Ascending aorta (tissue), 2 donors: ENCODE data around the gene GPR83. TPM values are rescaled to one million over a fixed set of nuclear protein-coding genes. Genes with fewer than 3 reads are reported as not detected.
"Not testable (repeated sequence)": the region's sequence is repeated elsewhere in the genome, so short reads cannot be mapped to it uniquely, and the experiment has no call there.

Source experiments
- DNase-seq, 2 donors: peaks; one replicate each; pipeline ENCODE4 v3.0.0-alpha.2; 2019; ENCODE audit warnings: low spot score in 2 of 2
- H3K27ac ChIP-seq, 2 donors: fragments of 200-600 bp; sonication (generic); one replicate each; pipeline ENCODE4 v1.5.1; 2016 to 2017; ENCODE audit warnings: mild to moderate bottlenecking in 1 of 2
- H3K27me3 ChIP-seq: fragments of 200-600 bp; sonication (generic); one replicate; pipeline ENCODE4 v1.5.1; 2017
- H3K36me3 ChIP-seq, 2 donors: fragments of 200-600 bp; sonication (generic); one replicate each; pipeline ENCODE4 v1.5.1; 2016
- H3K4me1 ChIP-seq, 2 donors: fragments of 200-600 bp; sonication (generic); one replicate each; pipeline ENCODE4 v1.5.1; 2016 to 2017; ENCODE audit warnings: mild to moderate bottlenecking in 1 of 2
- H3K4me3 ChIP-seq, 2 donors: fragments of 200-600 bp; sonication (generic); one replicate each; pipeline ENCODE4 v1.5.1; 2016 to 2017; ENCODE audit warnings: mild to moderate bottlenecking in 1 of 2
- H3K9me3 ChIP-seq, 2 donors: fragments of 200-600 bp; sonication (generic); one replicate each; pipeline ENCODE4 v1.5.1; 2016
- intact Hi-C: fragments of 100-400 bp; cut with DNase I; formaldehyde crosslinking; loops from one replicate; pipeline ENCODE4 v1.15.1; 2023
- total RNA-seq: library from RNA; depleted of rRNA; stranded (reverse); fragments of >200 nt; gene quantifications from one replicate; pipeline ENCODE4 v1.1.0, GENCODE V29; 2016
- TF ChIP-seq, protein P1 (sequence below), 3 experiments: fragments of 200-600 bp in 2 of 3; fragments of 450-650 bp in 1 of 3; sonication (generic) in 2 of 3; IDR thresholded peaks; one replicate each; pipeline ENCODE4 v1.5.1; 2016 to 2019; ENCODE audit warnings: antibody characterized with exemption in 3 of 3, mild to moderate bottlenecking in 1 of 3, moderate library complexity in 1 of 3

Gene GPR83
- total RNA-seq, 1 donor from 2014 or later, result not detected

DNA sequence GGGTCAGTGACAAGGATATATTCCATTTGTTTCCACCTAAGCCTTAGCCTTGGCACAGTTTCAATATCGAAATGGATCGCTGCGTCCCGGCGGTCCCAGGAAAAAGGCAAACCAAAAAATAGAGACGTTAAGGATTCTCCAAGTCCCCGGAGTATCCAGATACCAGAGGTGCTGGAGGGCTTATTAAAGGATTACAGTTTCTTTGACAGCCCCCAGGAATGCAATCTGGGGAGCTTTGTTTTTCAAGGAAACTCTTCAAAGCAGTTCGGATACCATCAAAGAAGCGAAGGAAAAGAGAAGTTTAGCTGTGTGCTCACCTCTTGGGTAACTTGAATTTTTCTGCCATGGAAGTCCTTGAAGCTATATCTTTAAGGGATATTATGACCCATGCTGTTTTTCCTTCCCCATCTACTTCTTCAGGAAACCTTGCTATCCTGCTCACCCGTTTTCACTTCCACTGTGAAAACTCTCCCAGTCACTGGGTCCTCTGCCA is 600 bp upstream of the GPR83 start:
- Histone ChIP-seq H3K27ac (no peak overlapping the region), H3K27me3 (no peaks in the 10 kb centered on the region), H3K36me3 (no peaks in the 10 kb centered on the region), H3K9me3 (peaks cover 0 to under 1% of the 10 kb centered on the region in 2 donors), H3K4me1 (peaks cover 0 to 4% of the 10 kb centered on the region in 2 donors), H3K4me3 (peak overlapping the region in 1 of 2 donors; percentile 44)
- intact Hi-C loops, result no loop called here
- DNase-seq, result no peak
- TF ChIP-seq, protein P1, sequence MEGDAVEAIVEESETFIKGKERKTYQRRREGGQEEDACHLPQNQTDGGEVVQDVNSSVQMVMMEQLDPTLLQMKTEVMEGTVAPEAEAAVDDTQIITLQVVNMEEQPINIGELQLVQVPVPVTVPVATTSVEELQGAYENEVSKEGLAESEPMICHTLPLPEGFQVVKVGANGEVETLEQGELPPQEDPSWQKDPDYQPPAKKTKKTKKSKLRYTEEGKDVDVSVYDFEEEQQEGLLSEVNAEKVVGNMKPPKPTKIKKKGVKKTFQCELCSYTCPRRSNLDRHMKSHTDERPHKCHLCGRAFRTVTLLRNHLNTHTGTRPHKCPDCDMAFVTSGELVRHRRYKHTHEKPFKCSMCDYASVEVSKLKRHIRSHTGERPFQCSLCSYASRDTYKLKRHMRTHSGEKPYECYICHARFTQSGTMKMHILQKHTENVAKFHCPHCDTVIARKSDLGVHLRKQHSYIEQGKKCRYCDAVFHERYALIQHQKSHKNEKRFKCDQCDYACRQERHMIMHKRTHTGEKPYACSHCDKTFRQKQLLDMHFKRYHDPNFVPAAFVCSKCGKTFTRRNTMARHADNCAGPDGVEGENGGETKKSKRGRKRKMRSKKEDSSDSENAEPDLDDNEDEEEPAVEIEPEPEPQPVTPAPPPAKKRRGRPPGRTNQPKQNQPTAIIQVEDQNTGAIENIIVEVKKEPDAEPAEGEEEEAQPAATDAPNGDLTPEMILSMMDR (IDR thresholded peaks at IDR 0.05), result no peak

DNA sequence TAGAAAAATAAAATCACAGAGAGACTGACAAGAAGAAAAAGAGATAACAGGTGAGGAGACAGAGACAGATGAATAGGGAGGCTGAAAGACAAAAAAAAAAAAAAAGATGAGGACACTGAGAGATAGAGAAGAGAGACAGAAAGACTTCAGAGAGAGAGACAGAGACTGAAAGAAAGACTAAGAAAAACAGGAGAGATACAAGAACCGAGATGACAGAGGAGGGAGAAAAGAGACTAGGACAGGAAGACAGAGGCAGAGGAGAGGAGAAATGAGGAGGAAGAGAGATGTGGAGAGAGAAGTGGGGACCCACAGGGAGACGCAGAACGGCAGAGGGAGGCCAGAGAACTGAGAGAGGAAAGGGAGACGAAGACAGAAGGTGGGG is 771 bp downstream of the GPR83 start:
- no peaks in the 10 kb centered on the region for H3K9me3 ChIP-seq
- peak overlapping the region in 1 of 2 donors; percentile 44 for H3K4me3 ChIP-seq
- no peaks in the 10 kb centered on the region for H3K36me3 ChIP-seq
- intact Hi-C loops, result no loop called here
- DNase-seq, result no peak
- H3K27me3 ChIP-seq, result no peaks in the 10 kb centered on the region
- TF ChIP-seq, protein P1 (IDR thresholded peaks at IDR 0.05), result no peak
- H3K27ac ChIP-seq, result no peak overlapping the region
- H3K4me1 ChIP-seq, result peaks cover 0 to 4% of the 10 kb centered on the region in 2 donors

GRCh38 chr11:94400050-94400449 is 1.2 kb downstream of the GPR83 start:
- Histone ChIP-seq H3K4me1 (peaks cover 0 to 4% of the 10 kb centered on the region in 2 donors), H3K27ac (no peak overlapping the region), H3K36me3 (no peaks in the 10 kb centered on the region), H3K4me3 (no peak overlapping the region), H3K9me3 (no peaks in the 10 kb centered on the region), H3K27me3 (no peaks in the 10 kb centered on the region)
- intact Hi-C loops, result no loop called here
- TF ChIP-seq, protein P1 (IDR thresholded peaks at IDR 0.05), result no peak
- no peak for DNase-seq

- peaks cover 0 to 4% of the 10 kb centered on the region in 2 donors for H3K4me1 ChIP-seq
- TF ChIP-seq, protein P1 (IDR thresholded peaks at IDR 0.05), result no peak
- no peak for DNase-seq
- H3K9me3 ChIP-seq, result no peaks in the 10 kb centered on the region
- no peaks in the 10 kb centered on the region for H3K27me3 ChIP-seq
- H3K36me3 ChIP-seq, result no peaks in the 10 kb centered on the region
- no peak overlapping the region for H3K27ac ChIP-seq
- H3K4me3 ChIP-seq, result no peak overlapping the region
- intact Hi-C loops, result no loop called here
Measured at GRCh38 chr11:94398101-94398500, 3.1 kb downstream of the GPR83 start.

DNA sequence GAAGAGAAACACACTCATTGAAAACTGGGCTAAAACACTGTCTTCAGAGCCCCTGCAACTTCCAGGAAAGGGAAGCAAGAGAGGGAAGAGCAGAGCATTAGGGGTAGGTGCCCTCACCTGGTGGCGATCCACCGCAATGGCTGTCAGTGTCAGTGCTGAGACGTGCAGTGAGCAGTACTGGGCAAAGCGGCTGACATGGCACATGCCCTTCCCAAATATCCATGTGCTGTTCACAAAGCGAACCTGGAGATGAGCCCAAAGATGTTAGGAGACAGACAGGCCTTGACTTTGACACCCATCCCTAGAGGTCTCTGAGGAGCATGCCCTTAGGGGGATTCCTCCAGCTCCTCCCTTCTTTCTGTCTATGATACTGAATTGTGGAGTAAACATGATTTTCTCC is 4.9 kb downstream of the GPR83 start:
- Histone ChIP-seq H3K4me3 (no peak overlapping the region), H3K27me3 (no peaks in the 10 kb centered on the region), H3K4me1 (peaks cover 0 to 4% of the 10 kb centered on the region in 2 donors), H3K36me3 (no peaks in the 10 kb centered on the region), H3K27ac (no peak overlapping the region), H3K9me3 (peaks cover 0 to 2% of the 10 kb centered on the region in 2 donors)
- no peak for DNase-seq
- intact Hi-C loops, result no loop called here
- TF ChIP-seq, protein P1 (IDR thresholded peaks at IDR 0.05), result no peak

GRCh38 chr11:94391937-94392336 is 9.3 kb downstream of the GPR83 start:
- H3K36me3 ChIP-seq, H3K27ac ChIP-seq, intact Hi-C loops, H3K9me3 ChIP-seq, H3K4me3 ChIP-seq, DNase-seq, H3K27me3 ChIP-seq, H3K4me1 ChIP-seq: not testable (repeated sequence)
